NOMO-1 treated with DMSO at 0.1 percent for 48 hours (cell line): ENCODE measurements around the gene AADACL2.
"Not testable (repeated sequence)": the region's sequence is repeated elsewhere in the genome, so short reads cannot be mapped to it uniquely, and the experiment has no call there.

ENCODE experiments used
- DNase-seq: peaks from one replicate; lab custom pipeline; 2025; ENCODE audit not compliant: unreplicated experiment; lab: John Stamatoyannopoulos, UW

Gene AADACL2

DNA sequence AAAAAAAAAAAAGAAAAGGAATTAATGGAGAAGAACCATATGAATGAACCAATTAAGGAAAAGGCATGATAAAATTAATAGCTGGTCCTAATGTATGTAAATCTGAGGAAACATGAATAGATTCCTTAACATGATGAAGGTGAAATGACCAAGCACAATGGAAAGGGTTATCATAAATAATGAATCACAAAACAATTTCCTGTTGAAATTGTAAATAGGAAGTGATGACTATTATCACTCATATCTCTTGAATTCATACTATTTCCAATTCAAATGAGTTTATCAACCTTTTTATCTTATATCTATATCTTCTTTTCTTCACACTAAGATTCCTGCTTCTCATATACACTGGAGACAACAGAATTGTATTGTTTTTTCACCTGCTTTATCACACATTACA, 32.0 kb downstream of the AADACL2 start:
- DNase-seq: no peak

GRCh38 chr3:151766454-151766853, 32.7 kb downstream of the AADACL2 start:
- DNase-seq: no peak

DNA sequence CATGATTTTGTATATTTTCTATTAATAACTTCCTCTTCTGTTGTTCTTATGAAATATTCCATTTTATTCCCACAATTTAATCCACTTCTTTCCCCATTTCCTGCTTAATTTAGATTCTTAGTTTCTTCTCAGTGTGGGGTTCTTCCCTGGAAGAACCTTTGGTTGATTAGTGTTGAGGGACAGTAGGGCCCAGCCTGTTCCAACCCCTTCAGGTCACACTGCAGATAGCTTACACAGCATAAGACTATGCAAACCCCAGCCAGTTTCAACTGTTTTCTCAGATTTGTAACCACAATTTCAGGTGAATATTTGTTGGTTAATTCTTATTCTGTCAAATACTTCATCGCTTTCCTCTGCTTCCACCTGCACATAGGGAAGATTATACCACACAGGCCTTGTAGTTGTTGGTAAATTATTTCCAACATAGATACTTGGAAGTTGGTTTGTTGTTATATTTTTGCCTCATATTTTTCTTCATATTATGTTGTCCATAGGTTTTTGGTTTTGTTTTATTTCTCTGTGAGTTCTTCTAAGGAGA, 34.7 kb downstream of the AADACL2 start:
- DNase-seq: no peak

DNA sequence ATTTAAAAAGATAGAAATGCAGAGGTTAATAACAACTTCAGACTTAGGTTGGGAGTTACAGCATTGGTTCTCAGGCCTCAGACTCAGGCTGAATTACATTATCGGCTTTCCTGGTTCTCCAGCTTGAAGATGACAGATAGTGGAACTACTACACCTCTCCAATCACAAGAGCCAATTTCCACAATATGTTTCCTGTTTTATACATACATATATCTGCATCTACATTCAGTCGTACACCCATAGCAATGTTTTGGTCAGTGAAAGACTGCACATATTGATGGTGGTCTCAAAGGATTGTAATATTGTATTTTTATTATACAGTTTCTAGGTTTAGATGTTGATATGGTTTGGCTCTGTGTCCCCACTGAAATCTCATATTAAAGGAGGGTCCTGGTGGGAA, 35.4 kb downstream of the AADACL2 start:
- no peak for DNase-seq

GRCh38 chr3:151770956-151771355, 37.2 kb downstream of the AADACL2 start:
- peak; percentile 13 for DNase-seq

- DNase-seq: no peak
These were observed 39.2 kb downstream of the AADACL2 start for GRCh38 chr3:151772825-151773480.

DNA sequence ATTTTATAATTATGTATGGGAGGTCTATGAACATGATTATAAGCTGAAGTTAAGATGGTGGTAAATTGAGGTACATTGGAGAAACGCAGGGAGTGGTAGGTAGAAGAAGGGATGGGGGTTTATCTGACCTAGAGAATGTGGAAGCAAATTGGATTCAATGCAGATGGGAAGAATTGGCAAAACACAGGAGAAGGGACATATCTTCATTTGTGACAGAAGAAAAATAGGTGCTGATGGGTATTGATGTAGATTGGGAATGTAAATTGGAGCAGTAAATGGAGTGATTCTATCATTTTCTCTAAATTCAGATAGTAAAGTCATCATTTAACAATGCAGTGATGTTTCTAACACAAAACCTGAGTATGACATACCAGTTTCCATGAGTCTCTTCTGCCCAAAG, 40.5 kb downstream of the AADACL2 start:
- DNase-seq: no peak

DNA sequence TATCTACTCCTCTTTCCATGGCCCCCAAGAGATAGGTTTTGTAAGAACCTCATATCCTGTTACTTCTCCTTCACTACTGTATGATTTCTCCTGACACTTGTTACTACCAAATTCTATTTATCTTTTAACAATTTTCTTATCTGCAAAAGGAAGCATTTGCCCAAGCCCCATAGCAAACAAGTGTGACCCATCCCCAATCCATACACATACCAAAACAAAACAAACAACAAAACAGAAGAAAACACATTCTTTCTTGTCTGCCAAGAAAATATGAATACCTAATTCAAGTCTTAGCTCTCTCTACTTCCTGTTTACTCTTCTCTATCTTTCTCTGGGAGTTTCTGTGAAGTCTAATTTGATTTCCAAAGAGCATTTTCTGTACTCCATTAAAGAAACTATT, 41.2 kb downstream of the AADACL2 start:
- DNase-seq: peak; percentile 34

GRCh38 chr3:151775314-151776258, 41.9 kb downstream of the AADACL2 start:
- DNase-seq: peak; percentile 52

DNA sequence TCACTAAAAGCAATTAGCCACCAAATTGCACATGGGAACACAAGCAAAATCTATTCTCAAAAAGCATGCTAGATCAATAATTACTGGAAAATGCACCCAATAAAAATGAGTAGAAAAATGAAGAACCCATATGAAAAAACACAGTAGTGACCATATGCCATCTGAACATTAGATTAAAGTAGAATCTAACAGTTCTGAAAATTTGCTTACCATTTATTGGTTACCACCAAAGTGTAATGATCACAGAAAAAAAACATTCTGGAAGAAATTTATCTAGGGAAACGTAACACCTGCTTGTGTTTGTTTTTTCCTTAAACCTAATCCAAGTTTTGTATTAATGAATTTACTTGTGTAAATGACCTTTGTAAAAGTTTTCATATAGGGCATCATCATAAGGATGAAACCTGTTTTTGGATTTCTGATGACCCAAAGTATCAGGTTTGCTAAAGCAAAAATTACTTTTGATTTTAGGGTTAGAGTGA, 42.6 kb downstream of the AADACL2 start:
- DNase-seq: no peak

DNA sequence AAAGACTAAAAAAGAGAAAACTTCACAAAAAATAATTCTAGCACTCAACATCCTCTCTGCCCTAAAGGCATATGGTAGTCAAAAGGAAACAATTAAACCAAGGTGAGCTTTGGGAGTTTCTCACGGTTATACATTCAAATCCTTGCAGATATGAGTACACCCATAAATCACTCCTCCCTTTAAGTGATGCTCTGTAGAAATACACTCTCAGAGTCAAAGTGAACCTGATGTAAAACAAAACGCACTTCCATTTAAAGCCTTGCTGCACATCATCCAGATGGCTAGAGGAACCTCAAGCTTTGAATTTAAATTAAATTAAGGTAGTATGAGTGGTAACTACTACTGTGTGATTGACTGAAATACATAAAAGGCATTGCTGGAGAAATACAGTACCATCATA, 44.2 kb downstream of the AADACL2 start:
- no peak for DNase-seq

GRCh38 chr3:151787626-151788025, 53.9 kb downstream of the AADACL2 start:
- DNase-seq: no peak

DNA sequence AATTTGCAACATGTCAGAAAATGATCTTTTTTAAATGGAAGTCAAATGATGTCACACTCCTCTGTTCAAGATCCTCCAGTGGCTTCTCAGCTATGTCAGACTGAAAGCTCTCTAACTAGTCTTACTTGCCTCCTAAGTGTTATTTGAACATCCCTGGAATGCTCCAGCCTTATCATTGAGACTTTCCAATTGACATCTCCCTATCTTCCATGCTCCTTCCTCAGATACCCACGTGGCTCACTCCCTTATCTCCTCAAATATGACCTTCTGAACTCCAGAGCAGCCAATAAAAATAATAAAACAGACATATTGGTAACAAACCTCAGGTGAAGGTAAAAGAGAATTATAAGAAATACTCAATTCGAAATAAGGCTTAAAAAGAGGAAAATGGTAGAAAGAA, 54.7 kb downstream of the AADACL2 start:
- no peak for DNase-seq

- DNase-seq: no peak
These were observed 56.2 kb downstream of the AADACL2 start for GRCh38 chr3:151789853-151790463.

DNA sequence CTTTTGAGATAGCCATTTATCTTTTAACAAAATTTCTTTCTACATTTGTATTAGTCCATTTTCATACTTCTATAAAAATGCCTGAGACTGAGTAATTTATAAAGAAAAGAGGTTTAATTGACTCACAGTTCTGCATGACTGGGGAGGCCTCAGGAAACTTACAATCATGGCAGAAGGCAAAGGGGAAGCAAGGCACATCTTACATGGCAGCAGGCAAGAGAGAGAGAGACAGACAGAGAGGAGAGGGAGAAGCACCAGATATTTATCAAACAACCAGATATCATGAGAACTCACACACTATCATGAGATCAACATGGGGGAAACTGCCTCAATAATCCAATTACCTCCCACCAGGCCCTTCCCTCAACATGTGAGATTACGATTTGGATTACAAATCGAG, 57.0 kb downstream of the AADACL2 start:
- DNase-seq: not testable (repeated sequence)

DNA sequence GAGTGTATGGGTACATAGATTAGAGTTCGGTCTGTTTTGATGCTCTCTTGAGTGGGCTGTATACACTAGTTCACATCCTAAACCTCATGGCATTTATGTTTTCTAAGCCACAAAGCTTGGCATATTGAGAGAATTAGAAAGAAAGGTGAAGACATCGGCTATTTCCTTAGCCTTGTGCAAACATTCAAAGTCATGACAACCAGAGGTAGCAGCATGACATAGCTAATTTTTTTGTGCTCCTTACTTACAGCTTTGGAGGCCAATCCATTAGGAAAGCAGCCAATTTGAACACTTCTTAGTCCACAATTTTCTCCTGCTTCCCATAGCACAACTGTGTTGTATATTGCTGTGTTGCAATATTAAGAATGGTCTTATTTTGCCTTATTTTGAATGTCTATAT, 58.7 kb downstream of the AADACL2 start:
- DNase-seq: no peak

GRCh38 chr3:151793636-151794035, 59.9 kb downstream of the AADACL2 start:
- no peak for DNase-seq

- DNase-seq: no peak
These were observed 60.4 kb downstream of the AADACL2 start for GRCh38 chr3:151794080-151794479.

- no peak for DNase-seq
These were observed 61.5 kb downstream of the AADACL2 start for GRCh38 chr3:151795276-151795675.

DNA sequence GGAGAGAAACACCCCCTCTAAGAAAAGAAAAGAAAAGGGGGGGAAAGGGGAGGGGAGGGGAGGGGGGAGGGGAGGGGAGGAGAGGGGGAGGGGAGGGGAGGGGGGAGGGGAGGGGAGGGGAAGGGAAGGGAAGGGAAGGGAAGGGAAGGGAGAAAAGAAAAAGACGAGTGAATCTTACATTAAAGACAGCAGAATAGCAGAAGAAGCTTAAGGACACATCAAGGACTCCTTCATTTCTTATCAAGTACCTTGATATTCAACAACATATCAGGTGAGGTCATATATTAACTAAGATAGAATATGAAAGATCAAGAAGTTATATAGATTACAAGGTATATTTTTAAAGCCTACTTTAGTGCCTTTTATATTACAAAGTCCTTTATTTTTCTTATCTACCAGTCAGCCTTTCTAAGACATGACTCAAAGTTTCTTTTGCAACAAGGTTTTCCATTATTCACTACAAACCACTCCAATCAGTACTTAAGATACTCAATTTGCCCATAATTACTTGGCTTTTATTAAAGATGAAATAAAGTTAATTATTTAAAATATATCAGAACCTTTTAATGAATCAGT, 62.5 kb downstream of the AADACL2 start:
- no peak for DNase-seq

DNA sequence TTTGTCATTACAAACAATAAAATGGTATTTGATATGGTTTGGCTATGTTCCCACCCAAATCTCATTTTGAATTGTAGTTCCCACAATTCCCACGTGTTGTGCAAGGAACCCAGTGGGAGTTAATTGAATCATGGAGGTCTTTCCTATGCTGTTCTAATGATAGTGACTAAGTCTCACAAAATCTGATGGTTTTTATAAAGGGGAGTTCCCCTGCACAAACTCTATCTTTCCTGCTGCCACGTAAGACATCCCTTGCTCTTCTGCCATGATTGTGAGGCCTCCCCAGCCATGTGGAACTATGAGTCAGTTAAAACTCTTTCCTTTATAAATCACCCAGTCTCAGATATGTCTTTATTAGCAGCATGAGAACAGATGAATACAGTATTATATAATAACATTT, 64.7 kb downstream of the AADACL2 start:
- no peak for DNase-seq
